IMR-90 (cell line): ENCODE data around the gene EPC1. TPM values are rescaled to one million over a fixed set of nuclear protein-coding genes. Genes with fewer than 3 reads are reported as not detected.
A peak's percentile ranks its signal among the peaks of the same experiment; 100 is the strongest.

ENCODE experiments used
- ATAC-seq: fragments of 200-7000 bp; cut with Tn5 transposase; 2 replicates; pipeline ENCODE4 v1.9.1; 2020; ENCODE audit warnings: low read depth, mild to moderate bottlenecking, moderate library complexity
- BruUV-seq: library from RNA; stranded (reverse); fragments of 400-500 nt; replicated peaks from 2 replicates; lab custom pipeline; 2021; lab: Mats Ljungman, UMichigan
- CTCF ChIA-PET: fragments of 300-600 bp; formaldehyde crosslinking; extraction: SDS; loops from one replicate; lab custom pipeline; 2021; ENCODE audit warnings: antibody characterized with exemption; lab: Yijun Ruan, JAX
- POLR2A ChIA-PET: fragments of 300-600 bp; sonication (Branson Sonifier 250); formaldehyde crosslinking; loops from one replicate; lab custom pipeline; 2022; ENCODE audit warnings: antibody characterized with exemption; ENCODE audit not compliant: unreplicated experiment; lab: Charles Lee
- DNase-seq: peaks from one replicate; pipeline ENCODE4 v3.0.0; 2013
- H2AFZ ChIP-seq: replicated peaks from 2 replicates; pipeline ENCODE3; 2013; ENCODE audit warnings: low read length, mild to moderate bottlenecking; ENCODE audit not compliant: poor library complexity
- H2AK5ac ChIP-seq: 2 replicates; pipeline ENCODE4 v1.6.1; 2013; ENCODE audit warnings: low read depth, low read length, inconsistent platforms
- H2AK9ac ChIP-seq: replicated peaks from 2 replicates; pipeline ENCODE3; 2013; ENCODE audit warnings: mild to moderate bottlenecking, low read depth, low read length, moderate library complexity; ENCODE audit not compliant: poor library complexity
- H2BK120ac ChIP-seq: 2 replicates; pipeline ENCODE4 v1.6.1; 2013; ENCODE audit warnings: low read depth, low read length, inconsistent platforms
- H2BK15ac ChIP-seq: 3 replicates; pipeline ENCODE4 v1.6.1; 2013; ENCODE audit warnings: low read depth, low read length, inconsistent platforms
- H2BK20ac ChIP-seq: 2 replicates; pipeline ENCODE4 v1.6.1; 2013; ENCODE audit warnings: low read depth, mild to moderate bottlenecking, inconsistent platforms, low read length, moderate library complexity
- H2BK5ac ChIP-seq: 2 replicates; pipeline ENCODE4 v1.6.1; 2013; ENCODE audit warnings: mild to moderate bottlenecking, low read depth, low read length, inconsistent platforms; ENCODE audit not compliant: poor library complexity, severe bottlenecking
- H3K14ac ChIP-seq: replicated peaks from 2 replicates; pipeline ENCODE4 v1.6.1; 2013; ENCODE audit warnings: low read depth, low read length, inconsistent platforms
- H3K18ac ChIP-seq: 2 replicates; pipeline ENCODE4 v1.6.1; 2013; ENCODE audit warnings: low read depth, low read length, control low read depth
- H3K23ac ChIP-seq: 2 replicates; pipeline ENCODE4 v1.6.1; 2013; ENCODE audit warnings: low read depth, low read length, inconsistent platforms
- H3K27ac ChIP-seq: 2 replicates; pipeline ENCODE4 v1.5.1; 2013; ENCODE audit warnings: mild to moderate bottlenecking, control low read depth, low read length; ENCODE audit not compliant: insufficient read depth
- H3K27me3 ChIP-seq: 2 replicates; pipeline ENCODE4 v1.6.1; 2013; ENCODE audit warnings: low read length; ENCODE audit not compliant: control insufficient read depth, insufficient read depth
- H3K36me3 ChIP-seq: 2 replicates; pipeline ENCODE4 v1.6.1; 2013; ENCODE audit warnings: low read length, mixed read lengths; ENCODE audit not compliant: control insufficient read depth, insufficient read depth
- H3K4ac ChIP-seq: 2 replicates; pipeline ENCODE4 v1.6.1; 2013; ENCODE audit warnings: low read depth, low read length, inconsistent platforms
- H3K4me1 ChIP-seq: 2 replicates; pipeline ENCODE4 v1.6.1; 2013; ENCODE audit warnings: low read length, mixed read lengths; ENCODE audit not compliant: control insufficient read depth, insufficient read depth
- H3K4me2 ChIP-seq: 2 replicates; pipeline ENCODE4 v1.6.1; 2013; ENCODE audit warnings: low read depth, mild to moderate bottlenecking, control low read depth, low read length, moderate library complexity
- H3K4me3 ChIP-seq: 2 replicates; pipeline ENCODE4 v1.5.1; 2013; ENCODE audit warnings: low read depth, mild to moderate bottlenecking, control low read depth, low read length, moderate library complexity; ENCODE audit not compliant: insufficient read depth
- H3K56ac ChIP-seq: 2 replicates; pipeline ENCODE4 v1.6.1; 2013; ENCODE audit warnings: low read length, inconsistent platforms; ENCODE audit not compliant: insufficient read depth; ENCODE audit errors: extremely low read depth
- H3K79me1 ChIP-seq, 2 experiments: 2 replicates each; pipeline ENCODE4 v1.6.1; 2013; ENCODE audit warnings: low read length in 2 of 2, inconsistent platforms in 1 of 2, low read depth in 1 of 2
- H3K9ac ChIP-seq: 2 replicates; pipeline ENCODE4 v1.6.1; 2013; ENCODE audit warnings: low read depth, low read length, control low read depth
- H3K9me1 ChIP-seq: 2 replicates; pipeline ENCODE4 v1.6.1; 2013; ENCODE audit warnings: low read length, inconsistent platforms; ENCODE audit not compliant: insufficient read depth
- H3K9me3 ChIP-seq: 2 replicates; pipeline ENCODE4 v1.6.1; 2013; ENCODE audit warnings: low read length; ENCODE audit not compliant: control insufficient read depth, insufficient read depth
- H4K20me1 ChIP-seq: 2 replicates; pipeline ENCODE4 v1.6.1; 2013; ENCODE audit warnings: low read length, inconsistent platforms; ENCODE audit not compliant: insufficient read depth
- H4K5ac ChIP-seq: 2 replicates; pipeline ENCODE4 v1.6.1; 2013; ENCODE audit warnings: mild to moderate bottlenecking, low read depth, low read length, control low read depth
- H4K8ac ChIP-seq, 2 experiments: 2 replicates each; pipeline ENCODE4 v1.6.1; 2013; ENCODE audit warnings: low read depth in 2 of 2, low read length in 2 of 2, control low read depth in 1 of 2, inconsistent platforms in 1 of 2
- H4K91ac ChIP-seq: 2 replicates; pipeline ENCODE4 v1.6.1; 2013; ENCODE audit warnings: low read depth, low read length, inconsistent platforms; ENCODE audit not compliant: insufficient read depth
- BHLHE40 ChIP-seq: fragments of 150-350 bp; IDR thresholded peaks from 2 replicates; pipeline ENCODE4 v1.6.1; 2016; ENCODE audit warnings: mild to moderate bottlenecking, low read depth, low read length
- CEBPB ChIP-seq: IDR thresholded peaks from 2 replicates; pipeline ENCODE4 v1.6.1; 2012; ENCODE audit warnings: low read depth, low read length, improper control_type of control experiment
- CHD1 ChIP-seq: IDR thresholded peaks from 2 replicates; pipeline ENCODE4 v1.6.1; 2012; ENCODE audit warnings: low read depth, low read length, improper control_type of control experiment
- CTCF ChIP-seq: conservative IDR thresholded peaks from 2 replicates; pipeline ENCODE4 v1.5.1; 2012; ENCODE audit warnings: mild to moderate bottlenecking, low read depth, low read length, improper control_type of control experiment
- ELK1 ChIP-seq: fragments of 150-350 bp; IDR thresholded peaks from 2 replicates; pipeline ENCODE4 v1.6.1; 2016; ENCODE audit warnings: low read depth, mild to moderate bottlenecking, low read length, moderate library complexity, borderline replicate concordance
- FOS ChIP-seq: fragments of 150-350 bp; IDR thresholded peaks from 2 replicates; pipeline ENCODE4 v1.6.1; 2016; ENCODE audit warnings: low read depth, low read length
- MAZ ChIP-seq: IDR thresholded peaks from 2 replicates; pipeline ENCODE4 v1.6.1; 2012; ENCODE audit warnings: low read depth, mild to moderate bottlenecking, low read length, improper control_type of control experiment, moderate library complexity, borderline replicate concordance
- MXI1 ChIP-seq: IDR thresholded peaks from 2 replicates; pipeline ENCODE4 v1.6.1; 2012; ENCODE audit warnings: low read depth, mild to moderate bottlenecking, low read length, moderate library complexity, borderline replicate concordance
- NFE2L2 ChIP-seq: fragments of 150-350 bp; IDR thresholded peaks from 2 replicates; pipeline ENCODE4 v1.6.1; 2016; ENCODE audit warnings: low read depth, mild to moderate bottlenecking, low read length
- POLR2A ChIP-seq: IDR thresholded peaks from 2 replicates; pipeline ENCODE4 v1.6.1; 2012; ENCODE audit warnings: mild to moderate bottlenecking, low read depth, low read length
- RAD21 ChIP-seq: IDR thresholded peaks from 2 replicates; pipeline ENCODE4 v1.6.1; 2012; ENCODE audit warnings: low read length, improper control_type of control experiment
- RCOR1 ChIP-seq: IDR thresholded peaks from 2 replicates; pipeline ENCODE4 v1.6.1; 2012; ENCODE audit warnings: mild to moderate bottlenecking, low read length, improper control_type of control experiment; ENCODE audit not compliant: insufficient replicate concordance
- RFX5 ChIP-seq: IDR thresholded peaks from 2 replicates; pipeline ENCODE4 v1.8.0; 2012; ENCODE audit warnings: low read depth, mild to moderate bottlenecking, low read length, moderate library complexity
- USF2 ChIP-seq: fragments of 150-350 bp; IDR thresholded peaks from 2 replicates; pipeline ENCODE4 v1.6.1; 2017; ENCODE audit warnings: mild to moderate bottlenecking, antibody characterized with exemption, low read length, low read depth
- WGBS, 2 experiments: methylation state at CpG; one replicate each; pipeline versions ENCODE4 v1.1.5 to v1.1.7; 2013; ENCODE audit warnings: missing lambda C conversion rate in 2 of 2; ENCODE audit not compliant: insufficient read length in 1 of 2; ENCODE audit errors: extremely low coverage in 2 of 2; 5-methylcytosine and 5-hydroxymethylcytosine counted together
- dilution Hi-C: fragments of 300-500 bp; cut with HindIII; formaldehyde crosslinking; loops from one replicate; pipeline ENCODE4 v1.14.3; 2018; ENCODE audit warnings: low sequenced_read_pairs; ENCODE audit not compliant: unreplicated experiment
- in situ Hi-C: fragments of 300-500 bp; cut with MboI; formaldehyde crosslinking; loops from 3 replicates; pipeline ENCODE4 v1.14.3; 2019; ENCODE audit warnings: low sequenced_read_pairs, inconsistent platforms, mixed read lengths
- intact Hi-C: fragments of 100-400 bp; cut with micrococcal nuclease; formaldehyde crosslinking; loops from 2 replicates; pipeline ENCODE4 v1.10.0; 2022
- polyA plus RNA-seq, 3 experiments: library from polyadenylated mRNA; depleted of rRNA; stranded (reverse); fragments of >200 nt; gene quantifications; 2 replicates each; pipeline ENCODE4 v1.2.3, GENCODE V29; 2012; ENCODE audit warnings: low replicate concordance in 1 of 3
- total RNA-seq: library from RNA; depleted of rRNA; stranded (reverse); fragments of >200 nt; gene quantifications from 2 replicates; pipeline ENCODE4 v1.2.3, GENCODE V29; 2012

The EPC1 gene
- total and polyA plus RNA-seq, 2 of the 4 experiments (the other 2 are of a cell fraction), result 21.9 to 23.5 TPM

- ChIA-PET POLR2A (no interaction called here), CTCF (no interaction called here)
- Histone ChIP-seq H2AK5ac (peak overlapping the region; percentile 80), H4K5ac (peak overlapping the region; percentile 81), H3K27ac (no peak overlapping the region), H3K9me1 (peaks cover 2% of the 10 kb centered on the region), H2AFZ (peak overlapping the region; percentile 59), H3K4me2 (peak overlapping the region; percentile 81; the same call in 1 of the 2 replicates), H2BK15ac (peak overlapping the region; percentile 83; the same call in 2 of the 3 replicates), H3K27me3 (no peaks in the 10 kb centered on the region), H3K4me1 (no peaks in the 10 kb centered on the region), H4K8ac (peak overlapping the region; percentile 67 to 85), H3K18ac (no peak overlapping the region), H3K23ac (no peak overlapping the region; the same call in 1 of the 2 replicates), H2BK20ac (peak overlapping the region; percentile 32; the same call in 1 of the 2 replicates), H2BK120ac (peak overlapping the region; percentile 66), H3K36me3 (no peaks in the 10 kb centered on the region), H3K14ac (peak overlapping the region; percentile 35; the same call in 1 of the 2 replicates), H3K4ac (peak overlapping the region; percentile 29; the same call in 1 of the 2 replicates), H3K56ac (no peak overlapping the region), H2BK5ac (peak overlapping the region; percentile 90), H3K4me3 (no peak overlapping the region), H3K9me3 (no peaks in the 10 kb centered on the region), H4K91ac (0 out of 2 replicates have a peak overlapping the region, but pooled peaks have one; percentile 4), H3K79me1 (0 out of 4 replicates have a peak, but pooled peaks cover 0 to 6% of the 10 kb centered on the region in 2 experiments), H3K9ac (no peak overlapping the region; the same call in 1 of the 2 replicates), H2AK9ac (no peak overlapping the region), H4K20me1 (no peaks in the 10 kb centered on the region)
- TF ChIP-seq POLR2A, result no peak
- TF ChIP-seq RAD21, result no peak
- no peak for TF ChIP-seq MXI1
- no peak for TF ChIP-seq CTCF
- TF ChIP-seq CHD1, result no peak
- TF ChIP-seq RCOR1, result no peak
- TF ChIP-seq FOS, result no peak
- TF ChIP-seq CEBPB, result no peak
- TF ChIP-seq RFX5, result no peak
- no peak for TF ChIP-seq NFE2L2
- TF ChIP-seq USF2, result no peak
- no peak for TF ChIP-seq ELK1
- no peak for TF ChIP-seq BHLHE40
- no peak for TF ChIP-seq MAZ
- DNase-seq (no peak), ATAC-seq (no peak)
- in situ Hi-C loops, result no loop called here
- dilution Hi-C loops, result no loop called here
- intact Hi-C loops, result loop anchor here (2.0 kb wide), 1 partner anchor 625 kb away; no protein-coding TSS in a partner anchor
- WGBS, 2 experiments, result no CpG with 5 or more reads among the region's 7 CpGs
- no TSS peak for BruUV-seq
Observed at GRCh38 chr10:32379950-32380551, 33.1 kb upstream of the EPC1 start.
